Esophagus (tissue), 2 donors: ENCODE measurements around the gene DPP10. TPM values are rescaled to one million over a fixed set of nuclear protein-coding genes. Genes with fewer than 3 reads are reported as not detected.
"Not testable (repeated sequence)": the region's sequence is repeated elsewhere in the genome, so short reads cannot be mapped to it uniquely, and the experiment has no call there.

Source experiments
- H3K27ac ChIP-seq, 2 donors: one replicate each; pipeline ENCODE4 v1.5.1; 2013; ENCODE audit warnings: low read depth in 2 of 2, mild to moderate bottlenecking in 2 of 2, inconsistent platforms in 1 of 2, low read length in 1 of 2, moderate library complexity in 1 of 2
- H3K27me3 ChIP-seq, 2 donors: one replicate each; pipeline ENCODE4 v1.6.1; 2013; ENCODE audit warnings: low read length in 2 of 2, control low read depth in 1 of 2, mild to moderate bottlenecking in 1 of 2; ENCODE audit not compliant: insufficient read depth in 2 of 2, control insufficient read depth in 1 of 2
- H3K36me3 ChIP-seq, 2 donors: one replicate each; pipeline ENCODE4 v1.6.1; 2013; ENCODE audit warnings: low read length in 1 of 2; ENCODE audit not compliant: control insufficient read depth in 2 of 2, insufficient read depth in 2 of 2
- H3K4me1 ChIP-seq, 2 donors: one replicate each; pipeline ENCODE4 v1.6.1; 2013; ENCODE audit warnings: low read length in 1 of 2; ENCODE audit not compliant: control insufficient read depth in 2 of 2, insufficient read depth in 2 of 2
- H3K4me3 ChIP-seq, 2 donors: one replicate each; pipeline ENCODE4 v1.5.1; 2013; ENCODE audit warnings: low read length in 2 of 2, mild to moderate bottlenecking in 2 of 2, low read depth in 1 of 2, moderate library complexity in 1 of 2
- H3K9me3 ChIP-seq, 2 donors: one replicate each; pipeline ENCODE4 v1.6.1; 2013; ENCODE audit warnings: mild to moderate bottlenecking in 2 of 2, low read depth in 1 of 2, low read length in 1 of 2, moderate library complexity in 1 of 2; ENCODE audit not compliant: control insufficient read depth in 2 of 2, insufficient read depth in 1 of 2
- WGBS, 2 donors: extraction: QIAGEN DNeasy Blood & Tissue Kit; methylation state at CpG; one replicate each; pipeline ENCODE4 v1.1.7; 2013; 5-methylcytosine and 5-hydroxymethylcytosine counted together
- polyA plus RNA-seq, 2 donors: library from polyadenylated mRNA; stranded (reverse); fragments of 200-250 nt; gene quantifications; one replicate each; pipeline ENCODE4 v1.2.3, GENCODE V29; 2013
- donor health status: healthy with polysubstance abuse.
- donor health status: Bipolar disorder and iron deficiency.

DPP10 gene
- under 1 TPM; 0.02 to 0.13 TPM for polyA plus RNA-seq

GRCh38 chr2:114442510-114442909 lies at the start of gene DPP10:
Gene DPP10, plus strand, starts transcription at chr2:114442641.
- H3K27me3 ChIP-seq = peaks cover 0 to 3% of the 10 kb centered on the region in 2 donors
- no peak within 1 kb of the TSS for H3K4me3 ChIP-seq
- H3K27ac ChIP-seq = no peak within 1 kb of the TSS
- no peaks in the 10 kb centered on the region for H3K36me3 ChIP-seq
- 6 to 11% methylated on average over 5 of the region's 5 CpGs for WGBS, 2 donors
- H3K4me1 ChIP-seq = no peaks in the 10 kb centered on the region
- H3K9me3 ChIP-seq = no peaks in the 10 kb centered on the region

GRCh38 chr2:114400890-114401289 lies 41.6 kb upstream of the DPP10 start:
- no peaks in the 10 kb centered on the region for H3K9me3 ChIP-seq
- no peaks in the 10 kb centered on the region for H3K4me1 ChIP-seq
- 72 to 82% methylated on average over 3 of the region's 3 CpGs for WGBS, 2 donors
- H3K27me3 ChIP-seq = no peaks in the 10 kb centered on the region
- no peaks in the 10 kb centered on the region for H3K36me3 ChIP-seq
- no peak overlapping the region for H3K27ac ChIP-seq
- no peak overlapping the region for H3K4me3 ChIP-seq

- Histone ChIP-seq H3K27ac (no peak overlapping the region), H3K27me3 (no peaks in the 10 kb centered on the region), H3K4me3 (no peak overlapping the region), H3K36me3 (no peaks in the 10 kb centered on the region), H3K4me1 (no peaks in the 10 kb centered on the region), H3K9me3 (no peaks in the 10 kb centered on the region)
- WGBS, 2 donors = 57 to 64% methylated on average over 10 of the region's 10 CpGs
Observed at GRCh38 chr2:114405247-114406116, 37.0 kb upstream of the DPP10 start.

GRCh38 chr2:114406347-114406746 lies 36.1 kb upstream of the DPP10 start:
- Histone ChIP-seq H3K4me1 (no peaks in the 10 kb centered on the region), H3K9me3 (no peaks in the 10 kb centered on the region), H3K4me3 (no peak overlapping the region), H3K27me3 (no peaks in the 10 kb centered on the region), H3K27ac (no peak overlapping the region), H3K36me3 (no peaks in the 10 kb centered on the region)
- WGBS, 2 donors = 81% methylated on average over 2 of the region's 2 CpGs

- not testable (repeated sequence) for H3K27ac ChIP-seq, H3K36me3 ChIP-seq, H3K9me3 ChIP-seq, H3K4me3 ChIP-seq, H3K4me1 ChIP-seq, H3K27me3 ChIP-seq
- 84 to 94% methylated on average over 4 of the region's 5 CpGs for WGBS, 2 donors
Observed at GRCh38 chr2:114407353-114407752, 35.1 kb upstream of the DPP10 start.

- WGBS, 2 donors = 61 to 63% methylated on average over 3 of the region's 3 CpGs
- Histone ChIP-seq H3K4me3 (no peak overlapping the region), H3K27me3 (no peaks in the 10 kb centered on the region), H3K4me1 (no peaks in the 10 kb centered on the region), H3K27ac (no peak overlapping the region), H3K9me3 (no peaks in the 10 kb centered on the region), H3K36me3 (no peaks in the 10 kb centered on the region)
Observed at GRCh38 chr2:114421781-114422180, 20.7 kb upstream of the DPP10 start.

- no peaks in the 10 kb centered on the region for H3K27me3 ChIP-seq
- H3K36me3 ChIP-seq = no peaks in the 10 kb centered on the region
- no peaks in the 10 kb centered on the region for H3K9me3 ChIP-seq
- no peaks in the 10 kb centered on the region for H3K4me1 ChIP-seq
- no peak overlapping the region for H3K4me3 ChIP-seq
- H3K27ac ChIP-seq = no peak overlapping the region
- 66 to 69% methylated on average over 2 of the region's 2 CpGs for WGBS, 2 donors
Observed at GRCh38 chr2:114424699-114425098, 17.7 kb upstream of the DPP10 start.

- Histone ChIP-seq H3K4me1 (no peaks in the 10 kb centered on the region), H3K4me3 (no peak overlapping the region), H3K27ac (no peak overlapping the region), H3K36me3 (no peaks in the 10 kb centered on the region), H3K9me3 (no peaks in the 10 kb centered on the region), H3K27me3 (no peaks in the 10 kb centered on the region)
- WGBS, 2 donors = 86 to 87% methylated on average over 3 of the region's 3 CpGs
Observed at GRCh38 chr2:114426756-114427155, 15.7 kb upstream of the DPP10 start.

GRCh38 chr2:114436329-114436728 lies 6.1 kb upstream of the DPP10 start:
- no peak overlapping the region for H3K4me3 ChIP-seq
- no peaks in the 10 kb centered on the region for H3K9me3 ChIP-seq
- WGBS, 2 donors = 70 to 81% methylated on average over 1 of the region's 1 CpG
- H3K27ac ChIP-seq = no peak overlapping the region
- H3K4me1 ChIP-seq = no peaks in the 10 kb centered on the region
- H3K27me3 ChIP-seq = no peaks in the 10 kb centered on the region
- no peaks in the 10 kb centered on the region for H3K36me3 ChIP-seq

- no peak overlapping the region for H3K27ac ChIP-seq
Observed at GRCh38 chr2:114446571-114446970, 4.1 kb downstream of the DPP10 start.

More at GRCh38 chr2:114446571-114446970, 4.1 kb downstream of the DPP10 start:
- Histone ChIP-seq H3K36me3 (no peaks in the 10 kb centered on the region), H3K4me3 (no peak overlapping the region), H3K4me1 (no peaks in the 10 kb centered on the region), H3K9me3 (no peaks in the 10 kb centered on the region), H3K27me3 (peaks cover 0 to 3% of the 10 kb centered on the region in 2 donors)
- 54 to 66% methylated on average over 4 of the region's 4 CpGs for whole genome bisulfite sequencing, 2 donors
